ENCODE measurements around the gene IDH3A.

DNA sequence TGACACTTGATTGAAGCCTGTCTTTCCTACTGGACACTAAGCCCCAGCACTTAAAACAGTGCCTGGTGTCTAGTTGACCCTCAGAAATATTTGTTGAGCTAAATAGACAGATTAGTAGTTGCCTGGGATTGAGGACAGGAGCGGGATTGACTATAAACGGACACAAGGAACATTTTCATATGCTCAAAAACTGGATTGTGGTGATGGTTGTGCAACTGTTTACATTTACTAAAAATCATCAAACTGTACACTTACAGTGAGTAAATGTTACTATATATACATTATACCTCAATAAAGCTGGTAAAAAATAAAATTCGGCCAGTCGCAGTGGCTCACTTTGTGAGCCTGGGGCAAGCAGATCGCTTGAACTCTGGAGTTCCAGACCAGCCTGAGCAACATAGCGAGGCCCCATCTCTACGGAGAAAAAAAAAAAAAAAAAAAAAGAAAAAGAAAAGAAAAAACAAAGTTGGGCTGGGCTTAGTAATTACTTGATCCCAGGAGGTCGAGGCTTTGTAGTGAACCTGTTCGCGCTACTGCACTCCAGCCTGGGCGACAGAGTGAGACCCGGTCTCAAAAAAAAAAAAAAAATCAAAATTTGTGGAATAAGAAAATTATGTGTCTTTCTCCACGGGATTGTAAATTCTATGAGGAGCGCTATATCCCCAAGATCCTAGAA is 632 bp upstream of the IDH3A start:
- TF ChIP-seq, protein P1, sequence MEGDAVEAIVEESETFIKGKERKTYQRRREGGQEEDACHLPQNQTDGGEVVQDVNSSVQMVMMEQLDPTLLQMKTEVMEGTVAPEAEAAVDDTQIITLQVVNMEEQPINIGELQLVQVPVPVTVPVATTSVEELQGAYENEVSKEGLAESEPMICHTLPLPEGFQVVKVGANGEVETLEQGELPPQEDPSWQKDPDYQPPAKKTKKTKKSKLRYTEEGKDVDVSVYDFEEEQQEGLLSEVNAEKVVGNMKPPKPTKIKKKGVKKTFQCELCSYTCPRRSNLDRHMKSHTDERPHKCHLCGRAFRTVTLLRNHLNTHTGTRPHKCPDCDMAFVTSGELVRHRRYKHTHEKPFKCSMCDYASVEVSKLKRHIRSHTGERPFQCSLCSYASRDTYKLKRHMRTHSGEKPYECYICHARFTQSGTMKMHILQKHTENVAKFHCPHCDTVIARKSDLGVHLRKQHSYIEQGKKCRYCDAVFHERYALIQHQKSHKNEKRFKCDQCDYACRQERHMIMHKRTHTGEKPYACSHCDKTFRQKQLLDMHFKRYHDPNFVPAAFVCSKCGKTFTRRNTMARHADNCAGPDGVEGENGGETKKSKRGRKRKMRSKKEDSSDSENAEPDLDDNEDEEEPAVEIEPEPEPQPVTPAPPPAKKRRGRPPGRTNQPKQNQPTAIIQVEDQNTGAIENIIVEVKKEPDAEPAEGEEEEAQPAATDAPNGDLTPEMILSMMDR (IDR thresholded peaks at IDR 0.05), result no peak
- TF ChIP-seq POLR2A (IDR thresholded peaks at IDR 0.05), result no peak
